ENCODE results near the gene MYOCOS. TPM values are rescaled to one million over a fixed set of nuclear protein-coding genes. Genes with fewer than 3 reads are reported as not detected.
"Not testable (repeated sequence)": the region's sequence is repeated elsewhere in the genome, so short reads cannot be mapped to it uniquely, and the experiment has no call there.

The MYOCOS gene
- total RNA-seq, 1 donor from 2014 or later = not detected

DNA sequence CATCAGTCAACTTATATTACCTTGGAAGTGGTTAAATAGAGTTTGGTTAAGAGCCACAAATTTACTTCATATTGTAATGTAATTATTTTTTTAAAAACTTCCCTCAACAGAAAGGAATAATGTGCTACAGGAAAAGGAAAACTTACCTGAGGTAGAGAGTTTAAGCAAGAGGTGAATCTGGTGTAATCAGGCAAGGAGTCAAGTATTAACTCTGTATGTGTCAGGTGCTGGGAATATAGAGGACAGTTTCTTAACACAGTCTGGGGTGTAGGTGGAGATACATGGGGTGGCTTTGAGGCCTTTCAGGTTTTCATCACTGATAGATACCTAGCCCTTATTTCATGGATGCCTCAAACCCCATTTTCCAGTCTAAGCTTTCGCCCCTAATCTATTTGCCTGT, 25.9 kb upstream of the MYOCOS start:
- Histone ChIP-seq H3K27ac (no peak overlapping the region), H3K4me3 (no peak overlapping the region), H3K27me3 (no peaks in the 10 kb centered on the region), H3K4me1 (peaks cover 8% of the 10 kb centered on the region), H3K9me3 (no peaks in the 10 kb centered on the region), H3K36me3 (peaks cover 0 to 26% of the 10 kb centered on the region in 2 donors)
- DNase-seq (ENCODE audit: extremely low spot score in 2 of 2) = no peak
- no peak for TF ChIP-seq POLR2AphosphoS5 (IDR thresholded peaks at IDR 0.05; ENCODE audit: insufficient read depth in 1 of 2, low read depth in 1 of 2)
- TF ChIP-seq, protein P1, sequence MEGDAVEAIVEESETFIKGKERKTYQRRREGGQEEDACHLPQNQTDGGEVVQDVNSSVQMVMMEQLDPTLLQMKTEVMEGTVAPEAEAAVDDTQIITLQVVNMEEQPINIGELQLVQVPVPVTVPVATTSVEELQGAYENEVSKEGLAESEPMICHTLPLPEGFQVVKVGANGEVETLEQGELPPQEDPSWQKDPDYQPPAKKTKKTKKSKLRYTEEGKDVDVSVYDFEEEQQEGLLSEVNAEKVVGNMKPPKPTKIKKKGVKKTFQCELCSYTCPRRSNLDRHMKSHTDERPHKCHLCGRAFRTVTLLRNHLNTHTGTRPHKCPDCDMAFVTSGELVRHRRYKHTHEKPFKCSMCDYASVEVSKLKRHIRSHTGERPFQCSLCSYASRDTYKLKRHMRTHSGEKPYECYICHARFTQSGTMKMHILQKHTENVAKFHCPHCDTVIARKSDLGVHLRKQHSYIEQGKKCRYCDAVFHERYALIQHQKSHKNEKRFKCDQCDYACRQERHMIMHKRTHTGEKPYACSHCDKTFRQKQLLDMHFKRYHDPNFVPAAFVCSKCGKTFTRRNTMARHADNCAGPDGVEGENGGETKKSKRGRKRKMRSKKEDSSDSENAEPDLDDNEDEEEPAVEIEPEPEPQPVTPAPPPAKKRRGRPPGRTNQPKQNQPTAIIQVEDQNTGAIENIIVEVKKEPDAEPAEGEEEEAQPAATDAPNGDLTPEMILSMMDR (IDR thresholded peaks at IDR 0.05) = no peak
- TF ChIP-seq POLR2A (IDR thresholded peaks at IDR 0.05) = no peak
- intact Hi-C loops (cut with DNase I) = no loop called here

DNA sequence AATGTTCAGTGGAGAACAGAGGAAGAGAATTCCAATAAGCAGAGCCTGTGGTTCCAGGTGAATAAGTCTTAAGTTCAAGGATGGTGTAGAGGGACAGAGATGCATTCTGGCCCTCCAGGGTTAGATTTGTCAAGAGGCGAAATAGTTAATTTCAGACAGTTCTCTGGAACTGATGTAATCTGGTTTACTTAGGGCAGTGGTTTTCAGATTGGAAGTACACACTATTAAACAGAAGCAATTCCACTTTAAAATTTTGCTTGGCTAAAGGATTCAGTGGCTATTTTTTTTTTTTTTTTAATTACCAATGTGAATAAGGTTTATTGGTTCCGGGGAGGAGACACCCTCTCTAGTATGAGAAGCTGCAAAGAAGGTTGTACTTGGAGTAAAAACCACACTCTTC, 25.3 kb upstream of the MYOCOS start:
- TF ChIP-seq POLR2A (IDR thresholded peaks at IDR 0.05) (no peak), POLR2AphosphoS5 (IDR thresholded peaks at IDR 0.05; ENCODE audit: insufficient read depth in 1 of 2, low read depth in 1 of 2) (no peak)
- TF ChIP-seq, protein P1 (IDR thresholded peaks at IDR 0.05) = no peak
- Histone ChIP-seq H3K4me1 (peaks cover 8% of the 10 kb centered on the region), H3K4me3 (no peak overlapping the region), H3K27me3 (no peaks in the 10 kb centered on the region), H3K9me3 (no peaks in the 10 kb centered on the region), H3K27ac (no peak overlapping the region), H3K36me3 (peaks cover 0 to 20% of the 10 kb centered on the region in 2 donors)
- no peak for DNase-seq (ENCODE audit: extremely low spot score in 2 of 2)
- intact Hi-C loops (cut with DNase I) = no loop called here

DNA sequence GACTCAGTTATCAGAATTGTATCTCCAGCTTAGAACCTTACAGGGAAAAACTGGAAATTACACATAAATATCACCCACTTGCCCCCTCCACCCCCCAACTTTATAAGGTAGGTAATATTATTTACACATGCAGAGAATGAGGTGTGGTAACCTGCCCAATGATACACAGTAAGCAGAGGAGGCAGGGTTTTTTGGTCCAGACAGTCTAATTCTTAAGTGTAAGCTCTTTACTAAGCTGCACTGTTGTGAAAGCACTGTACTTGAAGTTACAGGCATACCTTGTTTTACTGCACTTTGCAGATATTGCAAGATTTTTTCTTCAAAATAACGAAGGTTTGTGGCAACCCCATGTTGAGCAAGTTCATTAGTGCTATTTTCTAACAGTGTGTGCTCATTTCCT, 24.8 kb upstream of the MYOCOS start:
- no peaks in the 10 kb centered on the region for H3K27me3 ChIP-seq
- peaks cover 8% of the 10 kb centered on the region for H3K4me1 ChIP-seq
- intact Hi-C loops (cut with DNase I) = no loop called here
- no peak for DNase-seq (ENCODE audit: extremely low spot score in 2 of 2)
- peaks cover 0 to 15% of the 10 kb centered on the region in 2 donors for H3K36me3 ChIP-seq
- H3K4me3 ChIP-seq = no peak overlapping the region
- no peak overlapping the region for H3K27ac ChIP-seq
- TF ChIP-seq POLR2A (IDR thresholded peaks at IDR 0.05) (no peak), POLR2AphosphoS5 (IDR thresholded peaks at IDR 0.05; ENCODE audit: insufficient read depth in 1 of 2, low read depth in 1 of 2) (no peak)
- TF ChIP-seq, protein P1 (IDR thresholded peaks at IDR 0.05) = no peak
- H3K9me3 ChIP-seq = no peaks in the 10 kb centered on the region

DNA sequence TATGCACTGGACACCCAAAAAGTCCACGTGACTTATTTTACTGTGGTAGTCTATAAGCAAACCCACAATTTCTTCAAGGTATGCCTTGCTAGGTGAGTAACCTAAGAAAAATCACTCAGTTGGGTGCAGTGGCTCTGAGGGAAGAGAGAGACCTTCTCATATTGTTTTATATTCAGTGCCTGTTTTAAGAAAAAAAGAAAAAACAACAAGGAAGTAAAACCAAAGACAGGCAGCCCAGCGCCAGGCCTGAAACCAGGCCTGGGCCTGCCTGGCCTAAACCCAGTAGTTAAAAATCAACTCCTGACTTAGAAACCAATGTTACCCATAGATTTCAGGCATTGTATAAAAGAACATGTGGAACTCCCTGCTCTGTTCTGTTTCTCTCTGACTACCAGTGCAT, 21.7 kb upstream of the MYOCOS start:
- H3K36me3 ChIP-seq; intact Hi-C loops (cut with DNase I); H3K27me3 ChIP-seq; DNase-seq (ENCODE audit: extremely low spot score in 2 of 2); H3K4me3 ChIP-seq; H3K27ac ChIP-seq; H3K9me3 ChIP-seq; H3K4me1 ChIP-seq: not testable (repeated sequence)

DNA sequence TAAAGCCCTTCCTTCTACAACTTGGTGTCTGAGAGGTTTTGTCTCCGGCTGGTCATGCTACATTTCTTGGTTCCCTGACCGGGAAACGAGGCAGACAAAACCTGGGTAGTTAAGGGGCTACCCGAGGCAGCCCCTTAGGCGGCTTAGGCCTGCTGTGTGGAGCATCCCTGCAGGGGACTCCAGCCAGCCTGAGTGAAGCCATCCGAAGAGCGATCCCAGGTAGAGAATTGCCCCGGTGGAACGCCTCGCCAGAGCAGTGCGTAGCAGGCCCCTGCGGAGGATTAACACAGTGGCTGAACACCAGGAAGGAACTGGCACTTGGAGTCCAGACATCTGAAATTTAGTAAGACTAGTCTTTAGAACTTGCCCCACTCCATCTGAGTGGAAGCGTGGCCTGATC, 21.2 kb upstream of the MYOCOS start:
- no peaks in the 10 kb centered on the region for H3K27me3 ChIP-seq
- H3K36me3 ChIP-seq = no peaks in the 10 kb centered on the region
- no peak overlapping the region for H3K27ac ChIP-seq
- H3K9me3 ChIP-seq = no peaks in the 10 kb centered on the region
- no peak for TF ChIP-seq POLR2A (IDR thresholded peaks at IDR 0.05)
- TF ChIP-seq POLR2AphosphoS5 (IDR thresholded peaks at IDR 0.05; ENCODE audit: insufficient read depth in 1 of 2, low read depth in 1 of 2) = no peak
- TF ChIP-seq, protein P1 (IDR thresholded peaks at IDR 0.05) = no peak
- H3K4me3 ChIP-seq = no peak overlapping the region
- no peak for DNase-seq (ENCODE audit: extremely low spot score in 2 of 2)
- intact Hi-C loops (cut with DNase I) = no loop called here
- H3K4me1 ChIP-seq = peaks cover 8% of the 10 kb centered on the region

DNA sequence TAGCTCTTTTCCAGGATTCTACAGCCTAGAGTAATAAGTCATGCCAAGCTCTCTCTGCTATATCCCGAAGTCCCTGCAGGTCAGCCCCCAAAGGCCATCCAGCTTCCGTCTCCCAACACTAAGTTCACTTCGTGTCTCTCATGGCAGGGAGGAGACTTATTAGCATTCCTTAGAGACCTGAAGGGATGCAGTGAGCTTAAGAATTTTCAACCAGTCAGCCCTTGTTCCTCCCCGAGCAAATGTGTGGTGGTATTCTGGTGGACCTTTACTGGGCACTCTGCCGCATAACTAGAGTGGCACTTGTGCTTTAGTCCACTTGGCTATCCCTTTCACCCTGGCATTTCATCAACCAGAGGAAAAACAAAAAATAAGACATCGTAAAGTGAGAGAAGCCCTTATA, 19.0 kb upstream of the MYOCOS start:
- H3K27ac ChIP-seq; H3K4me3 ChIP-seq; H3K4me1 ChIP-seq; H3K9me3 ChIP-seq; DNase-seq (ENCODE audit: extremely low spot score in 2 of 2); intact Hi-C loops (cut with DNase I); H3K36me3 ChIP-seq; H3K27me3 ChIP-seq: not testable (repeated sequence)

Measured in vagina (tissue), 2 donors.